GM10266 (cell line): ENCODE results near the gene SEMA3G.

ENCODE experiments used
- DNase-seq: peaks from one replicate; pipeline ENCODE4 v3.0.0; 2012; ENCODE audit errors: extremely low spot score
- CTCF ChIP-seq: IDR thresholded peaks from 2 replicates; pipeline ENCODE4 v1.5.1; 2012; ENCODE audit warnings: mild to moderate bottlenecking, low read depth; ENCODE audit not compliant: control insufficient read depth, insufficient read depth; ENCODE audit errors: missing control alignments

SEMA3G gene

GRCh38 chr3:52477076-52477795 lies 32.3 kb upstream of the SEMA3G start:
- no peak for TF ChIP-seq CTCF

GRCh38 chr3:52473026-52473425 lies 28.1 kb upstream of the SEMA3G start:
- DNase-seq: no peak
- no peak for TF ChIP-seq CTCF

More at GRCh38 chr3:52477076-52477795, 32.3 kb upstream of the SEMA3G start:
- no peak for DNase-seq

GRCh38 chr3:52472239-52473000 lies 27.5 kb upstream of the SEMA3G start:
- no peak for TF ChIP-seq CTCF
- DNase-seq: no peak

DNA sequence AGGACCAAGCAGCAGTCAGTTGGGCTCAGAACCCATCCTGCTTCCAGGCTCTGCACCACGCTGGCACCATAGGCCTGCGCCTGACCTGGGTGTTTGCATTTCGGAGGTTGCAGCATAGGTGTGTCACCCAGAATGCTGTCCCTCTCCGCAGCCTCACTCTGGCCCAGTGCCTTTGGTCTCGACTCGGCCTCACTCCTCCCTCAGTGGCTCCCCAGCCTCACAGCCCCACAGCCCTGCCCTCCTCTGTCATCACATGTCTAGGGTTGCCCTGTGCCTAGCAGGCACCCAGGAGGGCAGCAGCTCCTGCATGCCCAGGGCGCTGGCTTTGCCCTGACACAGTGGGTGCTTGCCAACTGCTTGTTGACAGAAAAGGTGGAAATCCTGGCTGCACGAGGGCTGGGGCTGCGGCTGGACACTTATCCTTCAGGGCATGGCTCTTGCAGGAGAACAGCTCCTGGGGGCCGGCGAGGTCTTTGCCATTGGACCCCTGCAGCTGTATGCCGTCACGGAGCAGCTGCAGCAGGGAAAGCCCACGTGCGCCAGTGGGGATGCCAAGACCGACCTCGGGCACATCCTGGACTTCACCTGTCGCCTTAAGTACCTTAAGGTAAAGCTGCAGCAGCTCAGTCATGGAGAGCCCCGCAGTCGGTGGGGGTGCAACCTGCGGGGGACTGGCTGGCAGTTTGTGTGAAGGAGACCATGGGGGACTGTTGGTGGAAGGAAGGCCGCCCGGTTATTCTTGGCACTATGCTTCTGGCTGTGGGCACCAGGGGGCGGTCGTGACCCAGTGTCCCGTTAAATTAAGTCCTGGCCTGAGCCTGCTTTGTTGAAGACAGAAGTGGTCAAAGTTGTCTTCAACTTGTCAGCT lies 26.7 kb upstream of the SEMA3G start:
- peak; percentile 71 for TF ChIP-seq CTCF
- DNase-seq: peak; percentile 68

GRCh38 chr3:52470920-52471319 lies 26.0 kb upstream of the SEMA3G start:
- DNase-seq: no peak
- TF ChIP-seq CTCF: no peak

DNA sequence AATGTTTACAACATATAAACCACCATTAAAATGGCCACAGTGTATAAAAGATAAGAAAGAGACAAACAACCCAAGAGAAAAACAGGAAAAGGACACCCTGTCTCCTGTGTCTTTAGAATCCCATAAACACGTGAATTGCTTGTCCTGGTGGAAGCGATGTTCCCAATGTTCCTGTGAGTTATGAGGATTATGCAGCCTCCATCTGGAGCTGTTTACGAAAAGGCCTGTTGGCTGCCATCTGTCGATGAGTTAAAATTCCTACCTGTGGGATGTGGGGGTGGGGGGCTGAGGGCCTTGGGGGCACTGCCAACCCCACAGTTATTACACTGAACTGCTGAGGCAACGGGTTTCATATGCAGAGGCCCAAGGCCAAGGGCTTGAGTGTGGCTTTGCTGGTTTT lies 24.1 kb upstream of the SEMA3G start:
- no peak for DNase-seq
- no peak for TF ChIP-seq CTCF

DNA sequence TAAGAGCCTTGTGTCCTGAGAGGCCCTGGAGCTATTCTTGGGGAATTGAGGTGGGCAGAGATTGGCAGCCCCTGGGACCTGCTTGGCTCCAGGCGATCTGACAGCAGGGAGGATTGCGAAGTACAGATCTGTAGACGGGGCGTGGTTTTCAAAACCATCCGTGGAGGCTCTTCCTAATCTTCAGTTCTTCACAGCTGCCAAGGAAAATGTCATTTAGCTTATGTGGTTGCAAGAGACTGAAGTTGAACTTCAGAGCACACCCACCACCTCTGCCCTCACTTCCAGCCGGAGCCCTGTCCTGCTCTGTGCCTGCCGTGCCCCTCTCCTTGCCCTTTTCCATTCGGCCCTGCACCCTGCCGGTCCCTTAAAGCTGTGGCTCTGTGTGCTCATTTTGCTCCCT lies 23.4 kb upstream of the SEMA3G start:
- no peak for DNase-seq
- no peak for TF ChIP-seq CTCF
